Ecto neural progenitor cell (in vitro differentiated cells): Measurements from ENCODE around the gene DTX1.
"Not testable (repeated sequence)": the region's sequence is repeated elsewhere in the genome, so short reads cannot be mapped to it uniquely, and the experiment has no call there.

Source experiments
- DNase-seq: peaks from one replicate; pipeline ENCODE4 v3.0.0-alpha.2; 2018; ENCODE audit warnings: low spot score

The DTX1 gene

GRCh38 chr12:113115455-113116126 is 59.1 kb downstream of the DTX1 start:
- no peak for DNase-seq

GRCh38 chr12:113116875-113117274 is 60.3 kb downstream of the DTX1 start:
- DNase-seq = no peak

GRCh38 chr12:113117684-113118083 is 61.2 kb downstream of the DTX1 start:
- not testable (repeated sequence) for DNase-seq

GRCh38 chr12:113118142-113118541 is 61.6 kb downstream of the DTX1 start:
- no peak for DNase-seq

DNA sequence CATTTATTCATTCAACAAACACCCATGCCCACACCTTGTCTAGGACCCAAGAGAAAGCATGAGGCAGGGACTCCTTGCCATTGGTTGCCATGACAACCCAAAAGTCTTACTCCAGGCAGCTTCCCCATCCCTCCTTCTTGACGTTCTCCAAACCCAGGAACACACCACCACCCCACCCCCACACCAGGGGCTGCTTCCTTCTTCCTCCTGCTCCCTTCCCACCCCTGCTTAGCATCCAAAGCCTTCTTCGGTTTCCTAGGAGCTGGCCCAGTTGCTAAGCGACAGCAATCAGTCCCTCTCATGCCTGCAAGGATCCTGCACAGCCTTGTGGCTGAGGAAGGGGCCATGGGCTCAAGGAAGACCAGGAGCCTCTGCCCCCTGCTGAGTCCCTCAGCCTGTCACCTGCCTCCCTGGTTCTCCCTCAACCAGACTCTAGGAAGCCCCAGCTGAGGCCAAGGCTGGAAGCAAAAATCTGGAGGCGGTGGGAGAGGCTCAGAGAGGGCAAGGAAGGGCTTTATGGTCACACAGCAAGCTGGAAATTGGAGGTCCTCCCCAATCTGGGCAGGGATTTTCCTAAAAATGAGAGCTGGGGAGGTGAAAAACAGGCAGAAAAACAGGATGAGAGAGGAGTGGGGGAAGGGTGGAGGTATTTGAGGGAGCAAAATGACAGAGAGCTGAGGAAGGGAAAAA is 63.6 kb downstream of the DTX1 start:
- peak; percentile 78 for DNase-seq

DNA sequence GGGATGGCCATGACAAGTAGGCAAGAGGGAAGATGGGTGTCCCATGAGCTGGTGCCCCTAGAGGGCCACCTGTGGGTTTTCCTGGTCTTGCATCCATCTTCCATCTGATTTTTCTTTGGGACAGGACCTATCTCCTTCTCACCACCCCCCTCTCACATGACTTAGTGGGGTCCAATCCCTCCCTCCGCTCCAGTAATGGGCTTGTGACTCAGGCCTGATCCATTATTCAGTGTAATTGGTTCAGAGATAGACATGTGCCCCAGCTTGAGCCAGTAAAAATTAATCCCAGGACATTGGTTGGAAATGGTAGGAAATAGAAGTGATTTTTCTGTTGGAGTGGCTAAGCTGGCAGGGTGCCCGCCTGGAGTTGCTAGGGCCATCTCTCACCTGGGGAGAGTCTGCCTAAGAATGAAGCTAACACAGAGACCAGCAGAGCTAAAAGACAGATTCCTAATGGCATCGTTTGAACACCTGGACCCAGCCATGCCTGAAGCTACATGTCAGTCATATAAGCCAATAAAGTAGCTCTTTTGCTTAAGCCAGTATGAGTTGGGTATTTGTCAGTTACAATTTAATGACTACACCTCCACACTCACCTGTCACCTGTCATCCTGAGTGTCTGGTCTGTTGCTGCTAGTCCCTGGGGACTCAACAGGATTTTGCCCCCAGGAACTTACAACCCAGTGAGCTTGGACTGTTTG is 64.3 kb downstream of the DTX1 start:
- no peak for DNase-seq

DNA sequence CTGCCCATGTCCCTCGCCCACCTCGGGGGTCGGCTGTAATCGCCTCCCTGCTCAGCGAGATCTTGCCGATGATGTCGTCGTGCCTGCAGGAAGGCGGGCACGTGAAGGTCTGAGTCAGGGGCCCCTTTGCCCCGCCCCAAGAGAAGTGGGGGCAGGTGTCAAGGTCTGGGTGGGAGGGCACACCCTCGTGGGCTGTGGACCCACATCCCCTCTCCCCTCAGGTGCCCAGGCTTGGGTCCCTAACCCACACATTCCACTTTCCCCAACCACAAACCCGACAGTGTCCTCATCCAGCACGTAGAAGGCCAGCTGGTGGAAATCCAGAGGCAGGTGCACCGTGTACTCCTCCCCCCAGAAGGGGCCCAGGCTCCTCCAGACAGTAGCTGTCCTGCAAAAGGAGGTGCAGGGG is 71.3 kb downstream of the DTX1 start:
- no peak for DNase-seq

DNA sequence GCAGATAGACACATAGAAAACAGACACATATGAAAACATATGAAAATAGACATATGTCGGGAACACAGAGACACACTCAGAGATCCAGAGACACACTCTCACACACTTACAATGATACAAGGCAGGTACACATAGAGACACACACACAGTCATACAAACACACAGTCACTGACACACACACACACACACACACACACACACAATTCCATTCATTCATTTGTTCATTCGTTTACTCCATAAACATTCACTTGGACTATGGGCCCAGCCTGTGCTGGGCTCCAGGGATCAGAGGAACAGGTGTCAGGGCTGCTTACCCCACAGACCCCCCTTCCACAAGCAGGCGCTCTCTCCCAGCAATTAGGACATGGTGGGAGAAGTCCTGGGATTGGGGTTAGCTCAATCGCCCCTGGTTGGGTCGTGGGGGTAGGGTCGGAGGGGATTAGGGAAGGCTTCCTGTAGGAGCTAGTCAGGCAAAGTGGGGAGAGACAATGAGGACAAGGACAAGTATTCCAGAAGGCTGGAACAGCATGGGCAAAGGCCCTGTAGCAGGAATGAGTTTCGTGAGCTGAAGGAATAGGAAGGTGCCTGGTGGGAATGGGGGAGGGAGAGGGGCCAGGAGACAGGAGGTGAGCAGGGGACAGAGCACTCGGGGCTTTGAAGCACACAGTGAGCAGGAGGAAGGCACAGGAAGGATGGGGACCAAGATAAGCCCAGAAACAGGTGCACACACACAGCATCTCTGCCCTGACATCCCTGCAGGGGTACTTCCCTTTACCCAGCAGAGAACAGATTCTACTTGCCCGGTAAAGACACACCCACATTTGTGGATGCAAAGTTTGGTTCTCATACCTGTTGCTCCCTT is 72.5 kb downstream of the DTX1 start:
- DNase-seq = no peak

DNA sequence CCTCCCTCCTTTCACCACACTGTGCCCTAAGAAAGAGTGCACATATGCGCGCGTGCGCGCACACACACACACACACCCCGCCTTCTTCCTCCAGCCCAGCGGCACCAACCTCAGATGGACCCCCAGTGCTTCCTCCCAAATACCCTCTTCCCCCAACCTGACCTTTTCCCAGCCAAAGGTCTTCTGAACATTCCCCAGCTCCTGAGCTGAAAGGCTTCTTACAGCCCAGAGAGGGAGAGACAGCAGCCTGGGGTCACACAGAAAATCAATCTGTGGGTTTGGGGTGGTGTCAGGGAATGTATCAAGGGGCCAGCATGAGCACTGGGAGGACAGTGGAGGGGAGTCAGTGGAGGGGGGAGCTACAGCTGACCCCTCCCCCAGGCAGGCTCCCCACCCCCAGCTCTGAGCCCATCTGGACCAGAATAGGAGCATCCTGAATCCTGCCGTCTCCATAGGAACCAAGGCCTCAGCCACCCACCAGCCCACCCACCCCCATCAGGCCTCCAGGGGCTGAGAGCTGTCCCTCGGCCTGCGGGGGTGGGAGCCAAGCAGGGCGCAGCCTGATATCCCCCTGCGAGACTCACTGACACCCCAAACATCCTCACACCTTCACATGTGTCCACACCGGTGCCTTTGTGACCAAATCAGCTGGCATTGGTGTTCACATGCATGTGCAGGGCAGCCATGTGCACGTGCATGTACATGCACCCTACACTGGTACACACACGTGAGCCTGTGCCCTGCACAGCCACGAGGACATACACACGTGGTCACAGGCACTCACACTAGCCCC is 73.3 kb downstream of the DTX1 start:
- no peak for DNase-seq

GRCh38 chr12:113130457-113131135 is 74.1 kb downstream of the DTX1 start:
- DNase-seq = no peak

- DNase-seq = no peak
These were observed 75.0 kb downstream of the DTX1 start for GRCh38 chr12:113131556-113131955.

GRCh38 chr12:113133036-113133435 is 76.5 kb downstream of the DTX1 start:
- no peak for DNase-seq

DNA sequence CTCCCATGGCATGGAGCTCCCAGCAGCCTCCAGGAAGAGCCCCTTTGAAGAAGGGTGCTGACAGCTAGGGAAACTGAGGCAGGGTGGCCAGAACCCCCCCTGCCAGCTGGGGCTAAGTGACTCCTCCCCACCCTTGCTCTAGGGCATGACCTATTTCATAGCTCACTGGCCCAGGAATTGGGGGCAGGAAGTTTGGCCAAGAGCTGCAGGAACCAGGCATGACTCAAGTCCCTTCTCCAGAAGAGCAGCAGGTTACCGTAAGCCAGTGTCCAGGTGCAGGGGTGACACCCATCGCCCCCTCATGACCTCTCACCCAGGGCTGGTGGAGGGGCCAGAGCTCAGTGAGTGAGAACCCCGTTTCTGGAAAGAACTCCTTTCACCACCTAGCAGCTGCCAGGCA is 77.1 kb downstream of the DTX1 start:
- DNase-seq = no peak

DNA sequence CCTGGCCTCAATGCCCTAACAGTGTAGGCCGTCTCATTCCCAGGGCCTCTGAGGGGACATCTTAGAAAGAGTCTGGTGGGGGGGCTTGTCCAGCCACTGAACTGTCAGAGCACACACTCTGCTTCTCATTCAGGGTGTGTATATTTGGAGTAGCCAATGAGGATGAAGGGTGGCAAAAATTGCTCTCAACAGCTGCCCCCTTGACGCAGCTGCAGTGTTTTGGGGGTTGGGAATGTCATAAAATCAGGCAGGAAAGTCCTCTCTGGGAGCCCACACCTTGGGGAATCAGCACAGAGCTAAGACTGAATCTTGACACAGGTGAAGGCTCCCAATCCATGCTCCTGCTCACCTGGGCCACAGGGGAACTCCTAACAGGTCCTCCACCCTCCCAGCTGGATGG is 77.5 kb downstream of the DTX1 start:
- DNase-seq = no peak

DNA sequence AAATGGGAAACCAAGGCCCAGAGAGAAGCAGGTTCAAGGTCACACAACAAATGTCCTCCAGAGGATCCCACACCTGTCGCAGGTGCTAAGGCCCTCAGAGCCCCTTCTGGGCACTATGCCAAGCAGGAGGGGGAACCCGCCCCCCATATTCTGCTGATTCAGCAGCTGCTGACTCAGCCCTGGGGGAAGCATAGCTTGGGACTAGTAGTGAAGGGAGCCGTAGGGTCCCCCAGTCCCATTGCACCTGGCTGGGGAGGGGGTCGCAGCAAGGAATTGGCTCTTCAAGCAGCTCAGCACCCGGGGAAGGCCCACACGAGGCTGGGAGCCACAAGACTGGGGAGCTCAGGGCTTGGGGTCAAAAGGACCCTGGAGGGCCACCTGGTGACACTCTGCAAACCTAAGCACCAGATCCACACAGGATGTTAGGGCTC is 78.0 kb downstream of the DTX1 start:
- no peak for DNase-seq

- peak; percentile 89 for DNase-seq
These were observed 78.9 kb downstream of the DTX1 start, which contains the start of gene RASAL1 for GRCh38 chr12:113135178-113136127. Gene RASAL1, minus strand, starts transcription at chr12:113135761. Its CDS starts 299 bp downstream, at chr12:113135462.

DNA sequence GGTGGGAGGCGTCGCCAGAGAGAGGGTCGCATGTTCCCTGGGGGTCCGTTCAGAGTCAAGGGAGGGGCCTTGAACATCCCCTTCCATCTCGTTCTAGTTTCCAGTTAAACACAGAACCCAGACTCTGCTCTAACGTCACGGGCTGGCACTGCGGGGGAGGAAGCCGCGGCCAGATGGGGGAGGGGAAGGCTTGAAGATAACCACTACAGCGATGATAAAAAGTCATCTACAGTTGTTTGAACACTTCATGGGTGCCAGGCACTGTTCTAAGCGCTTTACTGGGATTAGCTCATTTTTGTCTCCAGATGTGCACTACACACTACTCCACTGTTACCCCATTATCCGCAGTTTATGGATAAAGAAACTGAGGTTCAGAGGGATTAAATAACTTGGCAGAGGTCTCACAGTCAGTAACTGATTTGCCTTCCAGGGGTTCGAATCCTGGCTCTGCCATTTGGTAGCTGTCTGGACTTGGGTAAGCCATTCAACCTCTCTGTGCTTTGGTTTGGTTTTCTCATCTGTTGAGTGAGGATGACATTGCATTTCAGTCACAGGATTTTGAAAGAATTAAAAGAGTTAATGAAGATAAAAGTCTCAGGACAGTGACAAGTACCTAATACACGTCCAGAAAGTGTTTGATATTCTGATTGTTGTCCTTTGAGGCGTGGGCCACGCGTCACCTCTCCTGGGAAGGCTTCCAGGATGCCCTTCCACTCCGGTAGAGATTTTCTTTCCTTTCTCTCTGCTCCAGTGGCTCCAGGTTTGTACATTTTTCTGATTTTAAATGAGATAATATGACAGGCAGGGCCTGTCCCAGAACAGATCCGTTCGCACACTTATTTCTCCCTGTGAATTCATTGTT is 79.8 kb downstream of the DTX1 start:
- no peak for DNase-seq

DNA sequence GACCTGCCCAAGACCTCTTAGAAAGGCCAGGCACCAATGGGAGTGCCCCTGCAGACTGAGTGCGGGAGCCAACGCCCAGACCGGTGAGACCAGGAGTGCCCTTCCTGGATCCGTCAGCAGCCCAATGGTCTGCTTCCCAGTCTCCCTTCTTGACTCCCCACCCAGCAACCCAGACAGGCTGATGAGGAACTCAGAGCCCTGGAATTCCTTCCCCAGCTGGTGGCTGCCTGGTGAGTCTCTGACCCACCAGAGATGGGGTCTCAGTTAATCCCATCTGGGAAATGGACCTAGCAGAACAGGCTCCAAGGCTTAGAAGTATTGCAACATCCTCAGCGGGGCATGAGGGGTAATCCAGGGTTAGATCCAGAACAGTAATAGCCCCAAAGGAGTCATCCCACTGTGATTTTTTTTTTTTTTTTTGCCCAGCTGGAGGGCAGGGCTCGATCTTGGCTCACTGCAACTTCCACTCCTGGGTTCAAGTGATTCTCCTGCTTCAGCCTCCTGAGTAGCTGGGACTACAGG is 80.5 kb downstream of the DTX1 start:
- no peak for DNase-seq
